ENCODE measurements around the gene TMEM120A.

DNA sequence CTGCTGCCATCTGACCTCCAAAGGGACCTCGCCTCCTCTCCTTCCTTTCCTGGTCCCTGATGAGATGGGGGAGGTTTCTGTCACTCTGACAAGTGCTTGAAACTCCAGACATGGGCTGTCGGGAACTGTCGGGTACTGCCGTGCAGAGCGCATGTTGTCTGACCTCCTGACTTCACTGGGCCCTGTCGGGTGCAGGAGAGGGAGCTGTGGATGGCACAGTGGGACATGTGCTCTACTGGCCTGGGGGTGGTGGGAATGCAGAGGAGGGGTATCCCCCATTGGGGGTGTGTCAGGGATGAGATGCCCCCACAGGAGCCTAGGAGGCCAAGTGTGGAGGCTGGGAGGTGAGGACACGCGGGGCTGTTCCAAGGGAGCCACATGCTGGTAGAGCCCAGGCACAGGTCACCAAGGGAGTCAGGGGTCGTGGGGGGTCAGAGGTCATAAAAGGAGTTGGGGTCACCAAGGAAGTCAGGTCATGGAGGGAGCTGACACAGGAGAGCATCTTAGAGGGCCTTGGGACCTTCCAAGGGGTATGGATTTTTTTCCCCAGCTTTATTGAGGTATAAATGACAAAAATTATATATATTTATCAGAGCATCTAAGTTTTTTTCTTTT is 30.9 kb downstream of the TMEM120A start:
- TF ChIP-seq, protein P1, sequence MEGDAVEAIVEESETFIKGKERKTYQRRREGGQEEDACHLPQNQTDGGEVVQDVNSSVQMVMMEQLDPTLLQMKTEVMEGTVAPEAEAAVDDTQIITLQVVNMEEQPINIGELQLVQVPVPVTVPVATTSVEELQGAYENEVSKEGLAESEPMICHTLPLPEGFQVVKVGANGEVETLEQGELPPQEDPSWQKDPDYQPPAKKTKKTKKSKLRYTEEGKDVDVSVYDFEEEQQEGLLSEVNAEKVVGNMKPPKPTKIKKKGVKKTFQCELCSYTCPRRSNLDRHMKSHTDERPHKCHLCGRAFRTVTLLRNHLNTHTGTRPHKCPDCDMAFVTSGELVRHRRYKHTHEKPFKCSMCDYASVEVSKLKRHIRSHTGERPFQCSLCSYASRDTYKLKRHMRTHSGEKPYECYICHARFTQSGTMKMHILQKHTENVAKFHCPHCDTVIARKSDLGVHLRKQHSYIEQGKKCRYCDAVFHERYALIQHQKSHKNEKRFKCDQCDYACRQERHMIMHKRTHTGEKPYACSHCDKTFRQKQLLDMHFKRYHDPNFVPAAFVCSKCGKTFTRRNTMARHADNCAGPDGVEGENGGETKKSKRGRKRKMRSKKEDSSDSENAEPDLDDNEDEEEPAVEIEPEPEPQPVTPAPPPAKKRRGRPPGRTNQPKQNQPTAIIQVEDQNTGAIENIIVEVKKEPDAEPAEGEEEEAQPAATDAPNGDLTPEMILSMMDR (IDR thresholded peaks at IDR 0.05), result no peak
- TF ChIP-seq EZH2 (IDR thresholded peaks at IDR 0.05) (no peak), EZH2phosphoT487 (IDR thresholded peaks at IDR 0.05) (no peak)

Data from neural progenitor cell (in vitro differentiated cells).